ENCODE data around the gene PIANP. TPM values are rescaled to one million over a fixed set of nuclear protein-coding genes. Genes with fewer than 3 reads are reported as not detected.

PIANP gene
- total RNA-seq, 1 experiment from 2014 or later, result 0.48 TPM

DNA sequence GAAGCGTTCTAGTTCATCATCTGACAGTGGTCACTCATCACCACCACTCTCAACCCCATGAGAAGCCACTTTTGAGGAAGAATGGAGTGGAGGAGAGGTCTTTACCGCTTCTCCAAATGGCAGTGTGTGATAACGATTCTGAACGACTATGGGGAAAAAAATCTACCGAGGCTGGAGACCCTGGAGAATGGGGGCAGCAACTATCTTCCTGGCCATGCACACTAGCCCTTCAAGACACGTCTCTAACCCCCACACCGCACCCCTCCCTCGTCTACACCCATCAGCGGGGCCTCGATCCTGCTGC is 38.1 kb downstream of the PIANP start:
- POLR2A ChIA-PET, result no interaction called here
- no peaks in the 10 kb centered on the region for H3K27me3 Mint-ChIP-seq (ENCODE audit: insufficient read depth, unreplicated experiment)
- peak overlapping the region; percentile 79 for H3K4me3 Mint-ChIP-seq (ENCODE audit: unreplicated experiment)
- BruUV-seq (replicated peaks), result no TSS peak
- peaks cover 44% of the 10 kb centered on the region for H3K36me3 Mint-ChIP-seq (ENCODE audit: insufficient read depth, unreplicated experiment)
- peak overlapping the region; percentile 60 for H3K4me3 ChIP-seq (ENCODE audit: low read depth, low read length)
- CTCF ChIA-PET, result no interaction called here
- no peak for DNase-seq
- no peaks in the 10 kb centered on the region for H3K9me3 Mint-ChIP-seq (ENCODE audit: unreplicated experiment)
- H3K27ac Mint-ChIP-seq (ENCODE audit: unreplicated experiment), result peak overlapping the region; percentile 83
- H3K27me3 ChIP-seq (replicated peaks; ENCODE audit: control insufficient read depth, insufficient read depth, low read length), result no peaks in the 10 kb centered on the region
- TF ChIP-seq, protein P1, sequence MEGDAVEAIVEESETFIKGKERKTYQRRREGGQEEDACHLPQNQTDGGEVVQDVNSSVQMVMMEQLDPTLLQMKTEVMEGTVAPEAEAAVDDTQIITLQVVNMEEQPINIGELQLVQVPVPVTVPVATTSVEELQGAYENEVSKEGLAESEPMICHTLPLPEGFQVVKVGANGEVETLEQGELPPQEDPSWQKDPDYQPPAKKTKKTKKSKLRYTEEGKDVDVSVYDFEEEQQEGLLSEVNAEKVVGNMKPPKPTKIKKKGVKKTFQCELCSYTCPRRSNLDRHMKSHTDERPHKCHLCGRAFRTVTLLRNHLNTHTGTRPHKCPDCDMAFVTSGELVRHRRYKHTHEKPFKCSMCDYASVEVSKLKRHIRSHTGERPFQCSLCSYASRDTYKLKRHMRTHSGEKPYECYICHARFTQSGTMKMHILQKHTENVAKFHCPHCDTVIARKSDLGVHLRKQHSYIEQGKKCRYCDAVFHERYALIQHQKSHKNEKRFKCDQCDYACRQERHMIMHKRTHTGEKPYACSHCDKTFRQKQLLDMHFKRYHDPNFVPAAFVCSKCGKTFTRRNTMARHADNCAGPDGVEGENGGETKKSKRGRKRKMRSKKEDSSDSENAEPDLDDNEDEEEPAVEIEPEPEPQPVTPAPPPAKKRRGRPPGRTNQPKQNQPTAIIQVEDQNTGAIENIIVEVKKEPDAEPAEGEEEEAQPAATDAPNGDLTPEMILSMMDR (IDR thresholded peaks at IDR 0.05; ENCODE audit: insufficient read depth in 1 of 2, low read depth in 1 of 2, low read length in 1 of 2, severe bottlenecking in 1 of 2, unreplicated experiment in 1 of 2), result no peak
- H3K9me3 ChIP-seq, result no peaks in the 10 kb centered on the region
- peaks cover 14% of the 10 kb centered on the region for H3K4me1 Mint-ChIP-seq (ENCODE audit: low read depth, unreplicated experiment)
- intact Hi-C loops (cut with micrococcal nuclease; ENCODE audit: unreplicated experiment), result loop anchor here (2.0 kb wide), 1 partner anchor 36 kb away; no protein-coding TSS in a partner anchor
- peaks cover 12% of the 10 kb centered on the region; the same call in 1 of the 2 replicates for H3K4me1 ChIP-seq
- peaks cover 4% of the 10 kb centered on the region; the same call in 1 of the 2 replicates for H3K36me3 ChIP-seq (ENCODE audit: control insufficient read depth, insufficient read depth, low read length)

DNA sequence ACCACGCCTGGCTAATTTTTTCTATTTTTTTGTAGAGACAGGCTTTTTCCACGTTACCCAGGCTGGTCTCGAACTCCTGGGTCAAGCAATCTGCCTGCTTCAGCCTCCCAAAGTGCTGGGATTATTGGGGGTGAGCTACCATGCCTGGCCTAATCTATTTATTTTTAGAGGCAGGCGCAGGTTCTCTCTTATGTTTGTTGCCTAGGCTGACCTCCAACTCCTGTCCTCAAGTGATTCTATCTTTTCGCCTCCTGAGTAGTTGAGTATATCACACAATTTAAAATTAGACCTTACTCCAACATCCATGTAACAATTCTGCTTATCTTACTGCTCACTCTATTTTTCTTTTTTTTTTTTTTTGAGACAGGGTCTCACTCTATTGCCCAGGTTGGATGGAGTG is 46.6 kb downstream of the PIANP start:
- DNase-seq, result no peak
- Histone ChIP-seq H3K4me3 (ENCODE audit: low read depth, low read length) (no peak overlapping the region), H3K9me3 (no peaks in the 10 kb centered on the region), H3K36me3 (ENCODE audit: control insufficient read depth, insufficient read depth, low read length) (no peaks in the 10 kb centered on the region; the same call in none of the 2 replicates), H3K27me3 (replicated peaks; ENCODE audit: control insufficient read depth, insufficient read depth, low read length) (no peaks in the 10 kb centered on the region), H3K4me1 (no peaks in the 10 kb centered on the region)
- no TSS peak for BruUV-seq (replicated peaks)
- H3K36me3 Mint-ChIP-seq (ENCODE audit: insufficient read depth, unreplicated experiment), result peaks cover 21% of the 10 kb centered on the region
- H3K4me1 Mint-ChIP-seq (ENCODE audit: low read depth, unreplicated experiment), result no peaks in the 10 kb centered on the region
- H3K9me3 Mint-ChIP-seq (ENCODE audit: unreplicated experiment), result no peaks in the 10 kb centered on the region
- TF ChIP-seq, protein P1 (IDR thresholded peaks at IDR 0.05; ENCODE audit: insufficient read depth in 1 of 2, low read depth in 1 of 2, low read length in 1 of 2, severe bottlenecking in 1 of 2, unreplicated experiment in 1 of 2), result no peak
- no peak overlapping the region for H3K27ac Mint-ChIP-seq (ENCODE audit: unreplicated experiment)
- intact Hi-C loops (cut with micrococcal nuclease; ENCODE audit: unreplicated experiment), result no loop called here
- H3K4me3 Mint-ChIP-seq (ENCODE audit: unreplicated experiment), result no peak overlapping the region
- ChIA-PET CTCF (no interaction called here), POLR2A (no interaction called here)
- H3K27me3 Mint-ChIP-seq (ENCODE audit: insufficient read depth, unreplicated experiment), result no peaks in the 10 kb centered on the region

DNA sequence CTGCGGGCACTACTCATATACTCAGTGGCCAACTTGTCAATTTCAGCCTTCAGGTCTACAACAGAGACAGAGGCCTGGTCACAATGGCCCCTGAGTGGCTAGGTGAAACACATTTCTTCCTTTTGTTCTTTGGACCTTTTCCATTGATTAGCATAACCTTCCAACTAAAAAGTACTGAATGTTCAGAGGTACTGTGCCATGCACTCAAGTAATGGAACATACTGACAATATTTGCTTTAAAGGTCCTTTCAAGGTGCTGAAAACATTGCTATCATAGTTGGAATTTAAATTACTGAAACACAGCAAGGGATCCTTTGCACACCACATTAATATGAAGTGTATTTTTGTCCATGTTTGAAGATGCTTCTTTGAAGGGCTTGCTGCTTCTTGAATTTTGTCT is 47.3 kb downstream of the PIANP start:
- no TSS peak for BruUV-seq (replicated peaks)
- H3K4me3 ChIP-seq (ENCODE audit: low read depth, low read length), result no peak overlapping the region
- no peak overlapping the region for H3K4me3 Mint-ChIP-seq (ENCODE audit: unreplicated experiment)
- peaks cover 15% of the 10 kb centered on the region for H3K36me3 Mint-ChIP-seq (ENCODE audit: insufficient read depth, unreplicated experiment)
- intact Hi-C loops (cut with micrococcal nuclease; ENCODE audit: unreplicated experiment), result no loop called here
- H3K27ac Mint-ChIP-seq (ENCODE audit: unreplicated experiment), result no peak overlapping the region
- no peaks in the 10 kb centered on the region for H3K9me3 ChIP-seq
- no peaks in the 10 kb centered on the region for H3K4me1 ChIP-seq
- H3K36me3 ChIP-seq (ENCODE audit: control insufficient read depth, insufficient read depth, low read length), result no peaks in the 10 kb centered on the region; the same call in none of the 2 replicates
- CTCF ChIA-PET, result no interaction called here
- TF ChIP-seq, protein P1 (IDR thresholded peaks at IDR 0.05; ENCODE audit: insufficient read depth in 1 of 2, low read depth in 1 of 2, low read length in 1 of 2, severe bottlenecking in 1 of 2, unreplicated experiment in 1 of 2), result no peak
- no peaks in the 10 kb centered on the region for H3K4me1 Mint-ChIP-seq (ENCODE audit: low read depth, unreplicated experiment)
- H3K9me3 Mint-ChIP-seq (ENCODE audit: unreplicated experiment), result no peaks in the 10 kb centered on the region
- POLR2A ChIA-PET, result no interaction called here
- no peaks in the 10 kb centered on the region for H3K27me3 ChIP-seq (replicated peaks; ENCODE audit: control insufficient read depth, insufficient read depth, low read length)
- no peaks in the 10 kb centered on the region for H3K27me3 Mint-ChIP-seq (ENCODE audit: insufficient read depth, unreplicated experiment)
- DNase-seq, result no peak
